ENCODE results near the gene BMPER. TPM values are rescaled to one million over a fixed set of nuclear protein-coding genes. Genes with fewer than 3 reads are reported as not detected.
A peak's percentile ranks its signal among the peaks of the same experiment; 100 is the strongest.

BMPER gene
- total and polyA plus RNA-seq, 8 donors, result 1.9 to 9.5 (median 4.6) TPM; not detected in 1

DNA sequence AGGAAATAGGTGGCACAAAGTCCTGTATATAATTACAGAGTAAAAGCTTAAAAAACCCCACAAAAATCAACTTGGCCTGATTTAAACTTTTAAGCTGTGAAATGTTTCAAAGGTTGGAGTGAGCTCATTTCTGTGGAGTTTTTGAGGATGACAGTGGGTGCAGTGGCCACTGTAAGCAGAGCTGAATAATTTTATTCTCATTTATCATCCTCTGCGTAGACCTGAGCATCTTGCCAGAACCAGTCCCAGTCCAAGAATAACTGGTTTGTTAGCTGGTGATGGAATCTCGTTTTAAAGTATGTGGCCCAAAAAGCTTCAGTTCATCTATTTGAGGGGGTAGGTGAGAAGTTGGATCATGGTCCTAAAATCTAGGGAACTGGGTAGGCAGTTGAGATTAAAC is 4.4 kb downstream of the BMPER start:
- no peaks in the 10 kb centered on the region for H3K9me3 ChIP-seq
- H3K4me1 ChIP-seq, result peaks cover 0 to 18% (median 12%) of the 10 kb centered on the region in 4 donors
- H3K27ac ChIP-seq, result peak overlapping the region in 1 of 5 donors; percentile 14
- 45 to 76% (median 70%) methylated on average over 2 of the region's 2 CpGs for WGBS, 5 donors
- peaks cover 0 to 13% (median 12%) of the 10 kb centered on the region in 3 donors for H3K27me3 ChIP-seq
- DNase-seq, result no peak
- no peaks in the 10 kb centered on the region for H3K36me3 ChIP-seq
- TF ChIP-seq POLR2AphosphoS5 (IDR thresholded peaks at IDR 0.05), result no peak
- TF ChIP-seq EP300 (IDR thresholded peaks at IDR 0.05), result no peak
- TF ChIP-seq POLR2A (IDR thresholded peaks at IDR 0.05), result no peak
- TF ChIP-seq, protein P1, sequence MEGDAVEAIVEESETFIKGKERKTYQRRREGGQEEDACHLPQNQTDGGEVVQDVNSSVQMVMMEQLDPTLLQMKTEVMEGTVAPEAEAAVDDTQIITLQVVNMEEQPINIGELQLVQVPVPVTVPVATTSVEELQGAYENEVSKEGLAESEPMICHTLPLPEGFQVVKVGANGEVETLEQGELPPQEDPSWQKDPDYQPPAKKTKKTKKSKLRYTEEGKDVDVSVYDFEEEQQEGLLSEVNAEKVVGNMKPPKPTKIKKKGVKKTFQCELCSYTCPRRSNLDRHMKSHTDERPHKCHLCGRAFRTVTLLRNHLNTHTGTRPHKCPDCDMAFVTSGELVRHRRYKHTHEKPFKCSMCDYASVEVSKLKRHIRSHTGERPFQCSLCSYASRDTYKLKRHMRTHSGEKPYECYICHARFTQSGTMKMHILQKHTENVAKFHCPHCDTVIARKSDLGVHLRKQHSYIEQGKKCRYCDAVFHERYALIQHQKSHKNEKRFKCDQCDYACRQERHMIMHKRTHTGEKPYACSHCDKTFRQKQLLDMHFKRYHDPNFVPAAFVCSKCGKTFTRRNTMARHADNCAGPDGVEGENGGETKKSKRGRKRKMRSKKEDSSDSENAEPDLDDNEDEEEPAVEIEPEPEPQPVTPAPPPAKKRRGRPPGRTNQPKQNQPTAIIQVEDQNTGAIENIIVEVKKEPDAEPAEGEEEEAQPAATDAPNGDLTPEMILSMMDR (IDR thresholded peaks at IDR 0.05), result no peak
- intact Hi-C loops (cut with DNase I; ENCODE audit: low total_unique reads), result no loop called here
- H3K4me3 ChIP-seq, result no peak overlapping the region

DNA sequence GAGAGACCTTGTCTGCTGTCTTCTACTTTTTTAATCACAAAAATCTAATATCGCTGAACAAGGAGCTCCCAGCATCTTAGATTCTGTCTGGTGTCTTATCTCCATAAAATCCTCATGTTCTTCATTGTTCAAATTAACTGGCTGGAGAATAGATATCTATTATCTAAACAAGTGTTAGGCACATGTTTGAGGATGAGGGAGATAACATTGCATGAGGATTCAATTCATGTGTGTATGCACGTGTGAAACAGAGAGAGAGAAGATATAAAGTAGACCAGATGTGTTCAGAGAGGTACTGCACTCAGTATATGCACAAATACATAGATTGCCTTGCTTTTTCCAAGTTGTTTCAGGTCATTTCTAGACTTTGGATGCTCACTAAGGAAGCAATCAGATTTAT is 5.4 kb downstream of the BMPER start:
- peaks cover 0 to 6% (median 2%) of the 10 kb centered on the region in 3 donors for H3K27me3 ChIP-seq
- 66 to 81% (median 78%) methylated on average over 2 of the region's 2 CpGs for WGBS, 5 donors
- no peak overlapping the region for H3K27ac ChIP-seq
- TF ChIP-seq EP300 (IDR thresholded peaks at IDR 0.05) (no peak), POLR2AphosphoS5 (IDR thresholded peaks at IDR 0.05) (no peak), POLR2A (IDR thresholded peaks at IDR 0.05) (no peak)
- TF ChIP-seq, protein P1 (IDR thresholded peaks at IDR 0.05), result no peak
- no peak for DNase-seq
- H3K9me3 ChIP-seq, result no peaks in the 10 kb centered on the region
- no peaks in the 10 kb centered on the region for H3K36me3 ChIP-seq
- intact Hi-C loops (cut with DNase I; ENCODE audit: low total_unique reads), result no loop called here
- H3K4me3 ChIP-seq, result no peak overlapping the region
- H3K4me1 ChIP-seq, result peaks cover 0 to 10% (median 2%) of the 10 kb centered on the region in 4 donors

DNA sequence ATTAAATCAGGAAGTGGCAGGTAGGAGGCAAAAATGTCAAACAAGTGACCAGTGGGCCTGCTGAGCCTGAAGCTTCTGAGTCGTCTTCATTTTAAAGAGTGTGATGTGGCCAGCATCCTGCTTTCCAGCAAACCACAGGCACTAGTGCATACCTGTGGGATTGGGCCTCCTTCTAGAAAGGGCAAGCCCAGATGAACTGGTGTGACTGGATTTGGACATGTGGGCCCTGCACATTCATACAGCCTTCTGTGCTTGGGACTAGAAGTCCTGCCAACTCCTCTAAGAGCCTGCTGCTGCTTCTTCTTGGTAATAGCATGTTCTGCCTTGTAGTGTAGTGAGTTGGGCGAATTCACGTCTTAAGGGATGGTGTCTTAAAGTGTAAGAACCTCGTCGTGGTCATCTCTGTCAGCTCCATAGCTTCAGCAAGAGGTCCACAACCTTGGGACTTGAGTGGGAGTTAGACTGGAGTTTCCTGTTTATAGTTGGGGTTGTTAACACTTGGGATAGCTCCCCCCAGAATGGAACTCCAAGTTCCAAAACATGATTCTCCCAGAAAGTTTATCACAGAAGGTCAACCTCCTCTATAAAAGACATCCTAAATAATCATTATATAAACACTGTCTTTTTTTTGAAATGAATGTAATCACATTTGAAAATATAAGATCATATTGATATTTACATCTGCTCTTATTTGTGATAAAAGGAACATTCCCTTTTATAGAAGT is 11.2 kb downstream of the BMPER start:
- DNase-seq, result no peak
- Histone ChIP-seq H3K4me1 (peaks cover 0 to 19% (median 5%) of the 10 kb centered on the region in 4 donors), H3K27me3 (no peaks in the 10 kb centered on the region), H3K4me3 (no peak overlapping the region), H3K9me3 (no peaks in the 10 kb centered on the region), H3K36me3 (no peaks in the 10 kb centered on the region), H3K27ac (peak overlapping the region in 3 of 5 donors; percentile 14 to 60 (median 49))
- TF ChIP-seq, protein P1 (IDR thresholded peaks at IDR 0.05), result no peak
- TF ChIP-seq EP300 (IDR thresholded peaks at IDR 0.05), result no peak
- no peak for TF ChIP-seq POLR2A (IDR thresholded peaks at IDR 0.05)
- no peak for TF ChIP-seq POLR2AphosphoS5 (IDR thresholded peaks at IDR 0.05)
- intact Hi-C loops (cut with DNase I; ENCODE audit: low total_unique reads), result no loop called here
- 73 to 88% (median 84%) methylated on average over 5 of the region's 5 CpGs for WGBS, 5 donors

DNA sequence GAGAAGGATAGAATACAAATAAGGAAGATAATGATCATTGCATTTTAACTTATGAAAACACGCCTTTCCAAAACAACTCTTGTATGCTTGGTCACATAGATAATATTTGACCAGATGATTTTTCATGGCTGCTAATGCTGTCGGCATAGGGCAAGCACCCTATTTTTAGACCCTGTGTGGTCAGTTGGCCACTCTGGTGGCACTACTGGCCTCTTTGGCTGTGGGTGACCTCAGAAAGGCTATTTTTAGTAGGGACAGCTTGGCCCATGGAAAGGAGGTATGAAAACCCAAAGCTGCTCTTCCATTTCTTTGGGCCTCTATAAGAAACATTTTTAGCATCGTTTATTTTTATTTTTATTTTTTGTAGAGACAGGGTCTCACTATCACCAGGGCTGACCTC is 12.3 kb downstream of the BMPER start:
- intact Hi-C loops (cut with DNase I; ENCODE audit: low total_unique reads), result no loop called here
- Histone ChIP-seq H3K4me3 (no peak overlapping the region), H3K36me3 (no peaks in the 10 kb centered on the region), H3K4me1 (peaks cover 0 to 29% (median 5%) of the 10 kb centered on the region in 4 donors), H3K9me3 (no peaks in the 10 kb centered on the region), H3K27ac (no peak overlapping the region), H3K27me3 (no peaks in the 10 kb centered on the region)
- WGBS, 5 donors, result 61 to 95% (median 79%) methylated on average over 3 of the region's 3 CpGs
- no peak for TF ChIP-seq POLR2A (IDR thresholded peaks at IDR 0.05)
- no peak for DNase-seq

Data from stomach (tissue), 9 donors.